Activated CD4-positive, alpha-beta T cell treated with anti-CD3 and anti-CD28 coated beads for 48 hours (primary cell): ENCODE measurements around the gene UBE3B.
"Not testable (repeated sequence)": the region's sequence is repeated elsewhere in the genome, so short reads cannot be mapped to it uniquely, and the experiment has no call there.

Experiments
- DNase-seq: peaks from one replicate; pipeline ENCODE4 v3.0.0-alpha.2; 2020

The UBE3B gene

GRCh38 chr12:109449845-109450532 lies 27.4 kb upstream of the UBE3B start:
- no peak for DNase-seq

- DNase-seq: no peak
These were observed 26.5 kb upstream of the UBE3B start for GRCh38 chr12:109450980-109451379.

- DNase-seq: no peak
These were observed 26.0 kb upstream of the UBE3B start for GRCh38 chr12:109451400-109451799.

GRCh38 chr12:109452489-109452888 lies 24.9 kb upstream of the UBE3B start:
- no peak for DNase-seq

GRCh38 chr12:109455706-109456105 lies 21.7 kb upstream of the UBE3B start:
- DNase-seq: no peak

GRCh38 chr12:109458086-109458485 lies 19.3 kb upstream of the UBE3B start:
- no peak for DNase-seq

GRCh38 chr12:109458771-109459208 lies 18.6 kb upstream of the UBE3B start:
- no peak for DNase-seq

- DNase-seq: no peak
These were observed 18.2 kb upstream of the UBE3B start for GRCh38 chr12:109459247-109459646.

GRCh38 chr12:109460538-109460937 lies 16.9 kb upstream of the UBE3B start:
- no peak for DNase-seq

GRCh38 chr12:109461049-109461845 lies 16.2 kb upstream of the UBE3B start:
- DNase-seq: no peak

- no peak for DNase-seq
These were observed 15.3 kb upstream of the UBE3B start for GRCh38 chr12:109461846-109462756.

- DNase-seq: no peak
These were observed 14.4 kb upstream of the UBE3B start for GRCh38 chr12:109462868-109463692.

- no peak for DNase-seq
These were observed 13.7 kb upstream of the UBE3B start for GRCh38 chr12:109463756-109464155.

GRCh38 chr12:109464642-109465351 lies 12.6 kb upstream of the UBE3B start:
- DNase-seq: no peak

- no peak for DNase-seq
These were observed 11.1 kb upstream of the UBE3B start for GRCh38 chr12:109466305-109466704.

- DNase-seq: no peak
These were observed 10.6 kb upstream of the UBE3B start for GRCh38 chr12:109466821-109467220.

GRCh38 chr12:109467978-109468676 lies 9.3 kb upstream of the UBE3B start:
- no peak for DNase-seq

GRCh38 chr12:109469517-109469916 lies 7.9 kb upstream of the UBE3B start:
- no peak for DNase-seq

- no peak for DNase-seq
These were observed 4.4 kb upstream of the UBE3B start for GRCh38 chr12:109473006-109473405.

GRCh38 chr12:109473526-109474270 lies 3.7 kb upstream of the UBE3B start:
- DNase-seq: not testable (repeated sequence)
